HG02852 (cell line): ENCODE data around the gene SLC6A16.
"Not testable (repeated sequence)": the region's sequence is repeated elsewhere in the genome, so short reads cannot be mapped to it uniquely, and the experiment has no call there.

Source experiments
- ATAC-seq: cut with Tn5 transposase; IDR thresholded peaks from one replicate; pipeline ENCODE4 v1.9.1; 2021; ENCODE audit warnings: mild to moderate bottlenecking, moderate library complexity; ENCODE audit not compliant: unreplicated experiment

SLC6A16 gene

DNA sequence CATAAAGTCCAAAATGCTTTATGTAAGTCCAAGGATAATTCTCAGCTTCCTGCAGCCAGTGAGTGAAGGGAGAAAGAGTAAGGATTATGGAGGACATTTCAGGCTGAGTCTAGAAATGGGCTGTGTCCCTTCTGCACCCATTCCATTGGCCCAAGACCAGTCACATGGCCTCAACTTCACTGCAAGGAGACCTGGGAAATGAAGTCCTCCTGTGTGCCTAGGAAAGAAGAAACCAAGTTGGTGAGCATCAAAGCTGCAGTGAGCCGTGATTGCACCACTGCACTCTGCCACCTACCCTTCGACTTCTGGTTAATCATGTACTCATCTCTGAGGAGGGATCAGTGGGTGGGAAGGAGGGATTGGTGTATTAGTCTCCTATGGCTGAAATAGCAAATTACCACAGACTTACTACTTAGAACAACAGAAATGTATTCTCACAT lies 6.6 kb upstream of the SLC6A16 start:
- ATAC-seq = no peak

- ATAC-seq = not testable (repeated sequence)
These were observed 6.2 kb upstream of the SLC6A16 start for GRCh38 chr19:49331187-49331586.

DNA sequence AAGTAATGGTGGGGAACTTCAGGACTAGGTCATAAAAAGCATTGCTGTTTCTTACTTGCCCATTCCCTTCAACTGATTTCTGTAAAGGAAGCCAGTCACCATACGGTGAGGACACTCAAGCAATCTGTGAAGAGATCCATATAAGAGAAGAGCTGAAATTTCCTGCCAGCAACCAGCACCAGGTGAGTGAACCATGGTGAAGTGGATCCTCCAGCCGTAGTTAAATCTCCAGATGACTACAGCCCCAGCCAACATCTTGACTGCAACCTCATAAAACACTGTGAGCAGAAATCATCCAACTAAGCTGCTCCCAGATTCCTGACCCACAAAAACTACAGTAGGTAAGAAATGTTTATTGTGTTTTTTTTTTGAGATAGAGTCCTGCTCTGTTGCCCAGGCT lies 3.8 kb upstream of the SLC6A16 start:
- ATAC-seq = no peak

GRCh38 chr19:49327878-49328544 lies 3.0 kb upstream of the SLC6A16 start:
- no peak for ATAC-seq

DNA sequence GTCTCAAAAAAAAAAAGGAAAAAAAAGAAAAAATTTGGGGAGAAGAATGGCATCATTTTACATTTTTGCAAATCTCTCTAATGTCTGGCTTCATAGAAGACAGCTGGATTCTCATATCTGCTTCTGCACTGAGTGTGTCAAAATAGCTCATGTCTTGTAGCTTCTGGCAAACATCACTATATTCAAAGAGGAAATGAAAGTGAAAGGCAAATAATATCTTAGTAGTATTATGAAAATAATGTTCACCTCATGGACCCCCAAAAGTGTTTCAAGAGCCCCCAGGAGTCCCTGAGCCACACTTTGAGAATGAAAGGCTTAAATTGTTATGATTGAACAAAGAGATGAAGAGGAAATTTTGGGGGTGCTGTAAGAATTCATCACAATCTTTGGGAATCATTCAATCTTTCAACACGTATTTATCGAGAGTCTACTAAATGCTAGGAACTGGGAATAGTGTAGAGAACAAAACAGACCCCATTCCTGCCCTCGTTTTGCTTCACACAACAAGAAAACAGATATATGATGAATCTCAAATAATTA lies 1.2 kb upstream of the SLC6A16 start:
- ATAC-seq = no peak

GRCh38 chr19:49325756-49326155 lies 765 bp upstream of the SLC6A16 start:
- ATAC-seq = not testable (repeated sequence)

DNA sequence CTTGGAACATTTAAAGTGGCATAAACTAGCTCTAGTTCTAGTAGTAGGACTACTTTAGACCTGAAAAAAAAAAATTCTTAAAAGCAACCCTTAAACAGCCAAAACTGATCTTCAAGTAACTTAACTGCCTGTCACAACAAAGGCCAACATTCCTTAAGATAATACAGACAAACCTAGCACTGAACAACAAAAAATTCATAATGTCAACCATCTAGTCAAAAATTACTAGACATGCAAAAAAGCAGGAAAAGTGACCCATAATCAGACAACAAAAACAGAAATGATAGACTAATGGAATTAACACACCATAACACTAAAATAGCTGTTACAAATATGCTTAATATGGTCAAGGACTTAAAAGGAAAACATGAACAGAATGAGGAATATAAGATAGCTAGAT lies 6.7 kb downstream of the SLC6A16 start:
- no peak for ATAC-seq

DNA sequence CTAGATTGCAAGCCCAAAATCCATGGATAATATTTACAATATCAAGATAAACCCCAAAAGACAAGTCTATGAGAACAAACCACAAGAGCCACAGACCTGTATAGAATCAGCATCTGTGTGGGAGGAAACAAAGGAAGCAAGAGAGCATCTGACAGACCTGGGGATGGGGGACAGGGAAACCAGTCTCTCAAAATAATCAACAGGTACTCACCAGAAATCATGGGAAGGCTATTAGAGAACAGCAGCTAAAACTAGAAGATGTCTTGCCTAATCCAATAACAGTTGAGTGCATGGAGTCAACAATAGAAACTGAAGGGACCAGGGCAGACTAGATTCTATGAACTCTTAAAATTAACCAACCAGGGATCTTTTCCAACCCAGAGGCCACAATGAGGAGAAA lies 8.7 kb downstream of the SLC6A16 start:
- ATAC-seq = no peak

DNA sequence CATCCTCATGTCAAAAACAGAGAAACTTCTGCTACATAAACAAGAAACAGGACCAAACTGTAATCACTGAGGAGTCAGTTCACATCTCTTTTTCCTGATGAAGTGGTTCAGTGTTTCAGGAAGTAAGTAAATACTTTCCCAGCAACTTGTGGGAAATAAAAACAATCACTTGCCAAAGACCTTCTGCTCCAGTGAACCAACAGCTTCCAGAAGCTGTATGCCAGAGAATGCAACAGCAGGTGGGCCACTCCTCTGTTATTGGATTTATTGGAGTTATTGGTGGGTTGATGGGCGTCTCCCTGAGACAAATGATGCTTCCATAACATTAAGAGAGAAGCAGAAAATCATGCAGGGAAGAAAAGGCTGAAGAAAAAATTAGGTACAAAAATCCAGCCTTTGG lies 9.9 kb downstream of the SLC6A16 start:
- no peak for ATAC-seq

- ATAC-seq = no peak
These were observed 15.9 kb downstream of the SLC6A16 start for GRCh38 chr19:49309087-49309486.

DNA sequence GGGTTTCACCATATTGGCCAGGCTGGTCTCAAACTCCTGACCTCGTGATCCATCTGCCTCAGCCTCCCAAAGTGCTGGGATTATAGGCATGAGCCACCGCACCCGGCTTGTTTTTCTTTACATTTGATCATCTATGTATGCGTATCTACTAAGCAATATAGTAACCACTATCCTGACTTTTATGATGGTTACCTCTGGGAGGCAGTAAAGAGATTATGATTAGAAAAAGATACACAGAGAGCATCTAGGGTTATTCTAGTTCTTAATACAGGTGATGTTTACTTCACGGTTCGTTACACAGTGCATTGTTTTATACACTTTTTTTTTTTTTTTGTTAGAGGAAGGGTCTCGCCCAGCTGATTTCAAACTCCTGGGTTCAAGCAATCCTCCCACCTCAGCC lies 18.3 kb downstream of the SLC6A16 start:
- ATAC-seq = not testable (repeated sequence)

DNA sequence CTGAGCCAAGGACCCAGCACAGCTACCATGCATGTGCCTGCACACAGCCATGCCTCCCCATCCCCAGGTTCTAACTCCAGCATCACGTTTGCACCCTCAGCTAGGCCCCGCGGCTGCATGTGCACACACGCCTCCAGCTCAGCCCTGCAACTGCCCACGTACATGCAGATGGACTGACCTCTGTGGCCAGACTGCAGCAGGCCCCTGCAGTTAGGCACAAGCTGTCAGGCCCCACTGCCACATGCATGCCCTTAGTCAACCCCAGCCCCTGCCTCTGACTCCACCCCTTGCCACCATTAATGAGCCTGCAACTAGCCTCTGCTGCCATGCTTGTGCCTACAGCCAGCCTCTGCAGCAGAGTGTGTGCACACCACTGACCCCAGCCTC lies 23.1 kb downstream of the SLC6A16 start:
- ATAC-seq = no peak

DNA sequence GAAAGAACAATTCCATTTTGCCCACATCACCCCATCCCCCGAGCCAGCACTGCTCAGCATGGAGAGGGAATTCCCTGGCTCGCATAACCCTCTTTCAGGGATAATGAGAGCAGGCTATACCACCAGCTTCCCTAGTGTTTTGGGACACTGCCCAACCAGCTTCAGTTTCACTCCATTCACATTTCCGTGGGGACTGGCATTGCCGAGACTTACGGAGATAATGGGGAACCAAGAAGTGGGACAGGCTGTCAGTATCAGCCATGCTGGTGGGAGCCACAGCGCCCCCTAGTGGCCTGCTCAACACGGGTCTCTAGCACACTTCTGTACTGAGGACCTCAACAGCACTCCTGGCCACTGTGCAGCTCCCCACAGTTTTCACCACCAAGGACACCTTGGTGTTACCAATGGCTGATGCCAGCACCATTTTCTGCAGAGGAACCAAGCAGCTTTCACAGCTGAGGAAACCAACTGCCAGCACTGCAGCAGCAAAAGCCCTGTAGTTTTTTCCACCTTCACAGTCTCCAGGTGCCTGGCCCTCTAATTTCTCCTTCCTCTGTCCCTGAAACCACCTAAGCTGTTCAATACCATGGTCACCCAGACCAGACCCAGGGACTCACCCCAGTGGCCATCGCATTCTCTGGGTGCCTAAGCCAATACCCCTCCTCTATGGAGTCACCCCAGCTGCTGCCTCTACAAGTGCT lies 23.7 kb downstream of the SLC6A16 start:
- no peak for ATAC-seq

DNA sequence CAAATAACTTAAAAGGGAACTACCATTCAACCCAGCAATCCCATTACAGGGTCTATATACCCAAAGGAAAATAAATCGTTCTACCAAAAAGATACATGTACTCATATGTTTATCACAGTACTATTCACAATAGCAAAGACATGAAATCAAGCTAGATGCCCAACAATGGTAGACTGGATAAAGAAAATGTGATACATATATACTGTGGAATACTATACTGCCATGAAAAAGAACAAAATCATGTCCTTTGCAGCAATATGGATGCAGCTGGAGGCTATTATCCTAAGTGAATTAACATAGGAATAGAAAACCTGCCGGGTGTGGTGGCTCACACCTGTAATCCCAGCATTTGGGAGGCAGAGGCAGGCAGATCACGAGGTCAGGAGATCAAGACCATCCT lies 26.3 kb downstream of the SLC6A16 start:
- ATAC-seq = not testable (repeated sequence)

- no peak for ATAC-seq
These were observed 27.6 kb downstream of the SLC6A16 start for GRCh38 chr19:49297403-49297802.

DNA sequence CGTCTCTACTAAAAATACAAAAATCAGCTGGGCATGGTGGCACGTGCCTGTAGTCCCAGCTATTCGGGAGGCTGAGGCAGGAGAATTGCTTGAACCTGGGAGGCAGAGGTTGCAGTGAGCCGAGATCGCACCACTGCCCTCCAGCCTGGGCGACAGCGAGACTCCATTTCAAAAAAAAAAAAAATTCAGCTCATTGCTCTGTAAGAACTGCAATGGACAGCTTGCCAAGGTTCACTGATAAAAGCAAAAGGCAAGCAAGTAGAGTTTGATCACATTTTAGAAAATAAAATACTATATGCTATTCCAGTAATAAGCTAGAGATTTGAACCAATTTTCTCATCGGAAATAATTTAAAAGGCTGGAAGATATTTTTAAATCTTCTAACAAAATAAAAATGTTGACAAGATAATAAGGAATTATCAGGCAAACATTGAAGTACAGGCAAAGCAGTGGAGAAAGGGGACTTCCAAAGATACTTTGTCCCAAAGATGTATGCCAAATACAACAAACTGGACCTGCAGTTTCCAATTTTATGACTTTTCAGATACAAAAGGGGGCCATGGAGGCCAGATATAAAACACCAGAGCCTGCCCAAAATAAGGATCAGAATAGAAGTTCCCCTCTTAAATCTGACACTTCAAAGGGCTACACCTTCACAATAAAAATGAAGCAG lies 29.6 kb downstream of the SLC6A16 start:
- ATAC-seq = no peak

- no peak for ATAC-seq
These were observed 30.6 kb downstream of the SLC6A16 start for GRCh38 chr19:49294401-49294800.

- ATAC-seq = no peak
These were observed 34.5 kb downstream of the SLC6A16 start for GRCh38 chr19:49290517-49290916.

DNA sequence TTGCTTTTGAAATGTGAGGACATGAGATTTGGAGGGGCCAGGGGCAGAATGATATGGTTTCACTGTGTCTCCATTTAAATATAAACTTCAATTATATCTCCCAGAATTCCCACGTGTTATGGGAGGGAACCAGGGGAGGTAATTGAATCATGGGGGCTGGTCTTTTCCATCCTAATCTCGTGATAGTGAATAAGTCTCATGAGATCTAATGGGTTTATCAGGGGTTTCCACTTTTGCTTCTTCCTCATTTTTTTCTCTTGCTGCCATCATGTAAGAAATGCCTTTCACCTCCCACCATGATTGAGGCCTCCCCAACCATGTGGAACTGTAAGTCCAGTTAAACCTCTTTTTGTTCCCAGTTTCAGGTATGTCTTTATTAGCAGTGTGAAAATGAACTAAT lies 35.7 kb downstream of the SLC6A16 start:
- not testable (repeated sequence) for ATAC-seq

DNA sequence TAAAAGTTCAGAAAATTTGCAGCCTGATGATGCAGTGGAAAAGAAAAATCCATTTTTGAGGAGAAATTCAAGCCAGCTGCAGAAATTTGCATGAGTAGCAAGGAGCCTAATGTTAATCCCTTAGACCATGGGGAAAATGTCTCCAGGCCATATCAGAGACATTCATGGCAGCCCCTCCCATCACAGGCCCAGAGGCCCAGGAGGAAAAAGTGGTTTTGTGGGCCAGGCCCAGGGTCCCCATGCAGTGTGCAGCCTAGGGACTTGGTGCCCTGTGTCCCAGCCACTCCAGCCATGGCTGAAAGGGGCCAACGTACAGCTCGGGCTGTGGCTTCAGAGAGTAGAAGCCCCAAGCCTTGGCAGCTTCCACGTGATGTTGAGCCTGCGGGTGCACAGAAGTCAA lies 36.8 kb downstream of the SLC6A16 start:
- ATAC-seq = not testable (repeated sequence)

GRCh38 chr19:49287141-49287770 lies 37.7 kb downstream of the SLC6A16 start:
- ATAC-seq = no peak
